ENCODE data around the gene DNAI1. TPM values are rescaled to one million over a fixed set of nuclear protein-coding genes. Genes with fewer than 3 reads are reported as not detected.
"Not testable (repeated sequence)": the region's sequence is repeated elsewhere in the genome, so short reads cannot be mapped to it uniquely, and the experiment has no call there.

DNAI1 gene
- total RNA-seq, 8 experiments from 2014 or later: 0.61 to 11.5 (median 2.4) TPM

- Histone ChIP-seq H3K4me1 (replicated peaks in 1 of 2) (peaks cover 1 to 3% of the 10 kb centered on the region in 2 donors), H3K4me3 (no peak overlapping the region), H3K27ac (no peak overlapping the region)
- in situ Hi-C loops (cut with MboI; ENCODE audit: low pct_unique_long_range_greater_than_20kb in 2 of 9, low sequenced_read_pairs in 9 of 9, unreplicated experiment in 9 of 9): loop anchor here in 1 of 9 experiments (10.0 kb wide), 2 partner anchors 58 to 168 kb away; no protein-coding TSS in a partner anchor
- peak in 7 of 8 experiments; percentile 38 to 83 (median 67) for ATAC-seq (replicated peaks in 6 of 8)
- WGBS, 10 experiments: 65 to 100% (median 80%) methylated on average over 1 to 7 of the region's 14 CpGs
These were observed 21.3 kb upstream of the DNAI1 start for GRCh38 chr9:34437006-34437925.

- H3K27ac ChIP-seq; H3K4me3 ChIP-seq; ATAC-seq (replicated peaks in 6 of 8); H3K4me1 ChIP-seq (replicated peaks in 1 of 2): not testable (repeated sequence)
- WGBS, 10 experiments: 94 to 100% methylated on average over 3 to 7 of the region's 28 CpGs; no CpG with 5 or more reads in 8 of the 10 experiments
- in situ Hi-C loops (cut with MboI; ENCODE audit: low pct_unique_long_range_greater_than_20kb in 2 of 9, low sequenced_read_pairs in 9 of 9, unreplicated experiment in 9 of 9): loop anchor here in 1 of 9 experiments (10.0 kb wide), 2 partner anchors 57 to 167 kb away; no protein-coding TSS in a partner anchor
These were observed 20.7 kb upstream of the DNAI1 start for GRCh38 chr9:34437926-34438307.

GRCh38 chr9:34438465-34438864 is 20.1 kb upstream of the DNAI1 start:
- not testable (repeated sequence) for H3K4me1 ChIP-seq (replicated peaks in 1 of 2); H3K4me3 ChIP-seq; ATAC-seq (replicated peaks in 6 of 8); H3K27ac ChIP-seq
- in situ Hi-C loops (cut with MboI; ENCODE audit: low pct_unique_long_range_greater_than_20kb in 2 of 9, low sequenced_read_pairs in 9 of 9, unreplicated experiment in 9 of 9): loop anchor here in 1 of 9 experiments (10.0 kb wide), 2 partner anchors 56 to 166 kb away; no protein-coding TSS in a partner anchor
- WGBS, 10 experiments: 92 to 100% (median 100%) methylated on average over 1 to 2 of the region's 4 CpGs; no CpG with 5 or more reads in 5 of the 10 experiments

GRCh38 chr9:34440017-34440416 is 18.6 kb upstream of the DNAI1 start:
- in situ Hi-C loops (cut with MboI; ENCODE audit: low pct_unique_long_range_greater_than_20kb in 2 of 9, low sequenced_read_pairs in 9 of 9, unreplicated experiment in 9 of 9): no loop called here
- H3K4me1 ChIP-seq (replicated peaks in 1 of 2): no peaks in the 10 kb centered on the region
- no peak overlapping the region for H3K4me3 ChIP-seq
- ATAC-seq (replicated peaks in 6 of 8): no peak
- no peak overlapping the region for H3K27ac ChIP-seq

- in situ Hi-C loops (cut with MboI; ENCODE audit: low pct_unique_long_range_greater_than_20kb in 2 of 9, low sequenced_read_pairs in 9 of 9, unreplicated experiment in 9 of 9): no loop called here
- WGBS, 10 experiments: 82 to 100% (median 100%) methylated on average over 1 of the region's 1 CpG; no CpG with 5 or more reads in 5 of the 10 experiments
- H3K27ac ChIP-seq: no peak overlapping the region
- no peaks in the 10 kb centered on the region for H3K4me1 ChIP-seq (replicated peaks in 1 of 2)
- H3K4me3 ChIP-seq: no peak overlapping the region
- no peak for ATAC-seq (replicated peaks in 6 of 8)
These were observed 15.8 kb upstream of the DNAI1 start for GRCh38 chr9:34442770-34443169.

GRCh38 chr9:34443533-34443932 is 15.1 kb upstream of the DNAI1 start:
- in situ Hi-C loops (cut with MboI; ENCODE audit: low pct_unique_long_range_greater_than_20kb in 2 of 9, low sequenced_read_pairs in 9 of 9, unreplicated experiment in 9 of 9): no loop called here
- no peak overlapping the region for H3K4me3 ChIP-seq
- no peak overlapping the region for H3K27ac ChIP-seq
- no peak for ATAC-seq (replicated peaks in 6 of 8)
- H3K4me1 ChIP-seq (replicated peaks in 1 of 2): no peaks in the 10 kb centered on the region
- WGBS, 10 experiments: 20 to 100% (median 86%) methylated on average over 1 to 2 of the region's 2 CpGs; no CpG with 5 or more reads in 5 of the 10 experiments

- ATAC-seq (replicated peaks in 6 of 8): no peak
- in situ Hi-C loops (cut with MboI; ENCODE audit: low pct_unique_long_range_greater_than_20kb in 2 of 9, low sequenced_read_pairs in 9 of 9, unreplicated experiment in 9 of 9): no loop called here
- Histone ChIP-seq H3K27ac (no peak overlapping the region), H3K4me3 (no peak overlapping the region), H3K4me1 (replicated peaks in 1 of 2) (no peaks in the 10 kb centered on the region)
These were observed 14.6 kb upstream of the DNAI1 start for GRCh38 chr9:34443976-34444375.

- ATAC-seq (replicated peaks in 6 of 8): peak in 3 of 8 experiments; percentile 19 to 34 (median 26)
- H3K27ac ChIP-seq: no peak overlapping the region
These were observed 12.1 kb upstream of the DNAI1 start for GRCh38 chr9:34446468-34446891.

GRCh38 chr9:34446951-34447350 is 11.7 kb upstream of the DNAI1 start:
- no peak overlapping the region for H3K4me3 ChIP-seq
- ATAC-seq (replicated peaks in 6 of 8): no peak
- 86 to 100% (median 100%) methylated on average over 1 of the region's 1 CpG; no CpG with 5 or more reads in 5 of the 10 experiments for WGBS, 10 experiments
- no peak overlapping the region for H3K27ac ChIP-seq
- in situ Hi-C loops (cut with MboI; ENCODE audit: low pct_unique_long_range_greater_than_20kb in 2 of 9, low sequenced_read_pairs in 9 of 9, unreplicated experiment in 9 of 9): no loop called here
- no peaks in the 10 kb centered on the region for H3K4me1 ChIP-seq (replicated peaks in 1 of 2)

More at GRCh38 chr9:34446468-34446891, 12.1 kb upstream of the DNAI1 start:
- in situ Hi-C loops (cut with MboI; ENCODE audit: low pct_unique_long_range_greater_than_20kb in 2 of 9, low sequenced_read_pairs in 9 of 9, unreplicated experiment in 9 of 9): no loop called here
- no peaks in the 10 kb centered on the region for H3K4me1 ChIP-seq (replicated peaks in 1 of 2)
- H3K4me3 ChIP-seq: no peak overlapping the region

- in situ Hi-C loops (cut with MboI; ENCODE audit: low pct_unique_long_range_greater_than_20kb in 2 of 9, low sequenced_read_pairs in 9 of 9, unreplicated experiment in 9 of 9): no loop called here
- no peak overlapping the region for H3K4me3 ChIP-seq
- H3K27ac ChIP-seq: no peak overlapping the region
- peak in 1 of 8 experiments; percentile 6 for ATAC-seq (replicated peaks in 6 of 8)
- 29 to 100% (median 94%) methylated on average over 1 to 9 of the region's 10 CpGs; no CpG with 5 or more reads in 1 of the 10 experiments for WGBS, 10 experiments
- peaks cover 8 to 12% of the 10 kb centered on the region in 2 donors for H3K4me1 ChIP-seq (replicated peaks in 1 of 2)
These were observed 8.0 kb upstream of the DNAI1 start for GRCh38 chr9:34450644-34451043.

- no peak overlapping the region for H3K4me3 ChIP-seq
- no peak overlapping the region for H3K27ac ChIP-seq
- WGBS, 10 experiments: 58 to 100% (median 100%) methylated on average over 1 to 2 of the region's 2 CpGs; no CpG with 5 or more reads in 7 of the 10 experiments
- H3K4me1 ChIP-seq (replicated peaks in 1 of 2): peaks cover 12 to 17% of the 10 kb centered on the region in 2 donors
- ATAC-seq (replicated peaks in 6 of 8): peak in 1 of 8 experiments; percentile 4
- in situ Hi-C loops (cut with MboI; ENCODE audit: low pct_unique_long_range_greater_than_20kb in 2 of 9, low sequenced_read_pairs in 9 of 9, unreplicated experiment in 9 of 9): no loop called here
These were observed 7.5 kb upstream of the DNAI1 start for GRCh38 chr9:34451135-34451534.

GRCh38 chr9:34451545-34451944 is 7.1 kb upstream of the DNAI1 start:
- Histone ChIP-seq H3K27ac (no peak overlapping the region), H3K4me3 (no peak overlapping the region), H3K4me1 (replicated peaks in 1 of 2) (peaks cover 16 to 21% of the 10 kb centered on the region in 2 donors)
- in situ Hi-C loops (cut with MboI; ENCODE audit: low pct_unique_long_range_greater_than_20kb in 2 of 9, low sequenced_read_pairs in 9 of 9, unreplicated experiment in 9 of 9): no loop called here
- no peak for ATAC-seq (replicated peaks in 6 of 8)
- 40 to 90% (median 79%) methylated on average over 1 to 3 of the region's 3 CpGs; no CpG with 5 or more reads in 2 of the 10 experiments for WGBS, 10 experiments

- ATAC-seq (replicated peaks in 6 of 8): no peak
- Histone ChIP-seq H3K4me3 (no peak overlapping the region), H3K27ac (no peak overlapping the region), H3K4me1 (replicated peaks in 1 of 2) (peaks cover 20 to 22% of the 10 kb centered on the region in 2 donors)
- in situ Hi-C loops (cut with MboI; ENCODE audit: low pct_unique_long_range_greater_than_20kb in 2 of 9, low sequenced_read_pairs in 9 of 9, unreplicated experiment in 9 of 9): no loop called here
- 69 to 100% (median 91%) methylated on average over 1 to 2 of the region's 2 CpGs; no CpG with 5 or more reads in 2 of the 10 experiments for WGBS, 10 experiments
These were observed 6.0 kb upstream of the DNAI1 start for GRCh38 chr9:34452568-34452967.
